Natural killer cell (primary cell): Measurements from ENCODE around the gene ZCCHC14. TPM values are rescaled to one million over a fixed set of nuclear protein-coding genes. Genes with fewer than 3 reads are reported as not detected.

Source experiments
- ATAC-seq, 3 donors: fragments of 150-1000 bp in 2 of 3; fragments of 200-7000 bp in 1 of 3; cut with Tn5 transposase; 1 replicate in 1 of 3; 2 replicates in 2 of 3; pipeline ENCODE4 v1.10.0; 2021; ENCODE audit warnings: mild to moderate bottlenecking in 2 of 3, moderate library complexity in 2 of 3
- DNase-seq, 2 donors: peaks; one replicate each; pipeline versions ENCODE4 v3.0.0 to v3.0.0-alpha.2; 2013 to 2021; ENCODE audit warnings: mixed read lengths in 1 of 2
- H3K27ac ChIP-seq: one replicate; pipeline ENCODE4 v1.5.1; 2013; ENCODE audit warnings: mild to moderate bottlenecking, low read length
- H3K27me3 ChIP-seq: one replicate; pipeline ENCODE4 v1.6.1; 2013; ENCODE audit warnings: low read length; ENCODE audit not compliant: control insufficient read depth, insufficient read depth
- H3K36me3 ChIP-seq: one replicate; pipeline ENCODE4 v1.6.1; 2013; ENCODE audit warnings: low read length; ENCODE audit not compliant: control insufficient read depth, insufficient read depth
- H3K4me1 ChIP-seq: one replicate; pipeline ENCODE4 v1.6.1; 2013; ENCODE audit warnings: low read length; ENCODE audit not compliant: control insufficient read depth, insufficient read depth
- H3K4me3 ChIP-seq: one replicate; pipeline ENCODE4 v1.5.1; 2013; ENCODE audit warnings: low read length
- H3K9me3 ChIP-seq: one replicate; pipeline ENCODE4 v1.6.1; 2013; ENCODE audit warnings: low read length; ENCODE audit not compliant: control insufficient read depth, insufficient read depth
- H3K27ac Mint-ChIP-seq, 2 donors: one replicate each; pipeline ENCODE4 v1.8.0; 2022; ENCODE audit warnings: mild to moderate bottlenecking in 2 of 2, mixed read lengths in 2 of 2, moderate library complexity in 1 of 2
- H3K27me3 Mint-ChIP-seq, 2 donors: one replicate each; pipeline ENCODE4 v1.8.0; 2022; ENCODE audit warnings: low read depth in 2 of 2, mixed read lengths in 2 of 2
- H3K36me3 Mint-ChIP-seq: one replicate; pipeline ENCODE4 v1.8.0; 2022; ENCODE audit warnings: mixed read lengths
- H3K4me1 Mint-ChIP-seq, 2 donors: one replicate each; pipeline ENCODE4 v1.8.0; 2022; ENCODE audit warnings: mixed read lengths in 2 of 2
- H3K4me3 Mint-ChIP-seq: one replicate; pipeline ENCODE4 v1.8.0; 2022; ENCODE audit warnings: mild to moderate bottlenecking, moderate library complexity, mixed read lengths
- H3K9me3 Mint-ChIP-seq, 2 donors: one replicate each; pipeline ENCODE4 v1.8.0; 2022; ENCODE audit warnings: mixed read lengths in 2 of 2
- CTCF ChIP-seq: fragments of 200-600 bp; IDR thresholded peaks from one replicate; pipeline ENCODE4 v1.8.0; 2022; ENCODE audit warnings: antibody characterized with exemption
- WGBS: methylation state at CpG from one replicate; pipeline ENCODE4 v1.1.7; 2013; ENCODE audit warnings: missing lambda C conversion rate; ENCODE audit not compliant: insufficient coverage; 5-methylcytosine and 5-hydroxymethylcytosine counted together
- intact Hi-C: fragments of 100-400 bp; cut with micrococcal nuclease; formaldehyde crosslinking; loops from one replicate; pipeline ENCODE4 v1.14.2; 2022
- total RNA-seq, 4 donors: library from RNA; stranded (reverse); fragments of 120-200 nt in 1 of 4; gene quantifications; one replicate each; pipeline versions ENCODE4 v1.2.3 to v1.2.4, GENCODE V29; 2013 to 2022

Gene ZCCHC14
- total RNA-seq, 3 donors from 2014 or later (not counting 1 experiment from before 2014, with no cell fraction given) = 12.2 to 20.9 (median 19.2) TPM

DNA sequence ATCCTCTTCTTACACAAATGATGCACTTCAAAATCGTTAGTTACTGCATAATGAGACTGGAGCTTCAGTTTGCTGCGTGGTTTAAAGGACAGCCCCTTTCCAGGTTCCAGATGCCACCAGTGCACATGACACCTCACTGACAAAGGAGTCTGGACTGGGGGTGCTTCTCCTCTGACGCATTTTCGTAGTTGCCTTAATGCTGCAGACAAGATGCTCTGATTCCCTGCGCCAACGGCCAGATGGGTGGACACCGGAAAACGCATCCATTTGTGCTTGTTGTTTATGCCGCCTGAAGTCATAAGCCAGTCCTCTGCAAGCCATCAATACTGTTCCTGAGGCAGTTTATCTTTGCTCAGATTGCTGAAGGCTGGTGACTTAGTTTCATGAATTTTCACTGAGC is 125.3 kb downstream of the ZCCHC14 start:
- H3K9me3 Mint-ChIP-seq = no peaks in the 10 kb centered on the region
- H3K4me3 Mint-ChIP-seq = no peak overlapping the region
- no peak for ATAC-seq
- H3K27ac Mint-ChIP-seq = no peak overlapping the region
- WGBS = 97% methylated on average over 9 of the region's 9 CpGs
- H3K27me3 ChIP-seq = no peaks in the 10 kb centered on the region
- intact Hi-C loops = no loop called here
- H3K4me3 ChIP-seq = no peak overlapping the region
- no peaks in the 10 kb centered on the region for H3K9me3 ChIP-seq
- H3K4me1 Mint-ChIP-seq = peaks cover 33 to 56% of the 10 kb centered on the region in 2 donors
- no peak for TF ChIP-seq CTCF
- no peak for DNase-seq
- no peaks in the 10 kb centered on the region for H3K27me3 Mint-ChIP-seq
- no peaks in the 10 kb centered on the region for H3K36me3 ChIP-seq
- no peak overlapping the region for H3K27ac ChIP-seq
- H3K4me1 ChIP-seq = peaks cover 25% of the 10 kb centered on the region
- H3K36me3 Mint-ChIP-seq = no peaks in the 10 kb centered on the region

GRCh38 chr16:87366930-87367329 is 125.9 kb downstream of the ZCCHC14 start:
- Histone ChIP-seq H3K9me3 (no peaks in the 10 kb centered on the region), H3K27me3 (no peaks in the 10 kb centered on the region), H3K27ac (no peak overlapping the region), H3K4me3 (no peak overlapping the region), H3K36me3 (no peaks in the 10 kb centered on the region), H3K4me1 (peaks cover 19% of the 10 kb centered on the region)
- intact Hi-C loops = no loop called here
- H3K4me3 Mint-ChIP-seq = no peak overlapping the region
- H3K27ac Mint-ChIP-seq = no peak overlapping the region
- no peak for DNase-seq
- H3K27me3 Mint-ChIP-seq = no peaks in the 10 kb centered on the region
- no peaks in the 10 kb centered on the region for H3K9me3 Mint-ChIP-seq
- TF ChIP-seq CTCF = no peak
- 100% methylated on average over 1 of the region's 1 CpG for WGBS
- no peak for ATAC-seq
- H3K4me1 Mint-ChIP-seq = peaks cover 33 to 50% of the 10 kb centered on the region in 2 donors
- no peaks in the 10 kb centered on the region for H3K36me3 Mint-ChIP-seq

GRCh38 chr16:87366288-87366687 is 126.5 kb downstream of the ZCCHC14 start:
- intact Hi-C loops = no loop called here
- Histone ChIP-seq H3K4me3 (no peak overlapping the region), H3K36me3 (peaks cover 6% of the 10 kb centered on the region), H3K9me3 (no peaks in the 10 kb centered on the region), H3K27ac (no peak overlapping the region), H3K4me1 (peaks cover 13% of the 10 kb centered on the region), H3K27me3 (no peaks in the 10 kb centered on the region)
- no peak overlapping the region for H3K4me3 Mint-ChIP-seq
- H3K4me1 Mint-ChIP-seq = peaks cover 29 to 44% of the 10 kb centered on the region in 2 donors
- no peak for DNase-seq
- H3K27me3 Mint-ChIP-seq = no peaks in the 10 kb centered on the region
- H3K36me3 Mint-ChIP-seq = no peaks in the 10 kb centered on the region
- no peak for TF ChIP-seq CTCF
- H3K27ac Mint-ChIP-seq = no peak overlapping the region
- H3K9me3 Mint-ChIP-seq = no peaks in the 10 kb centered on the region
- 82% methylated on average over 4 of the region's 4 CpGs for WGBS
- ATAC-seq = no peak

- no peaks in the 10 kb centered on the region for H3K27me3 Mint-ChIP-seq
- Histone ChIP-seq H3K27me3 (no peaks in the 10 kb centered on the region), H3K9me3 (no peaks in the 10 kb centered on the region), H3K4me1 (peaks cover 10% of the 10 kb centered on the region), H3K36me3 (peaks cover 7% of the 10 kb centered on the region), H3K27ac (no peak overlapping the region), H3K4me3 (no peak overlapping the region)
- peaks cover 26 to 37% of the 10 kb centered on the region in 2 donors for H3K4me1 Mint-ChIP-seq
- ATAC-seq (no peak), DNase-seq (no peak)
- no peak for TF ChIP-seq CTCF
- WGBS = 95% methylated on average over 13 of the region's 13 CpGs
- peak overlapping the region; percentile 66 to 79 for H3K27ac Mint-ChIP-seq
- intact Hi-C loops = no loop called here
- H3K36me3 Mint-ChIP-seq = no peaks in the 10 kb centered on the region
- no peak overlapping the region for H3K4me3 Mint-ChIP-seq
- no peaks in the 10 kb centered on the region for H3K9me3 Mint-ChIP-seq
Observed at GRCh38 chr16:87365021-87365713, 127.7 kb downstream of the ZCCHC14 start.
